ENCODE measurements around the gene CDK5R2.

CDK5R2 gene

DNA sequence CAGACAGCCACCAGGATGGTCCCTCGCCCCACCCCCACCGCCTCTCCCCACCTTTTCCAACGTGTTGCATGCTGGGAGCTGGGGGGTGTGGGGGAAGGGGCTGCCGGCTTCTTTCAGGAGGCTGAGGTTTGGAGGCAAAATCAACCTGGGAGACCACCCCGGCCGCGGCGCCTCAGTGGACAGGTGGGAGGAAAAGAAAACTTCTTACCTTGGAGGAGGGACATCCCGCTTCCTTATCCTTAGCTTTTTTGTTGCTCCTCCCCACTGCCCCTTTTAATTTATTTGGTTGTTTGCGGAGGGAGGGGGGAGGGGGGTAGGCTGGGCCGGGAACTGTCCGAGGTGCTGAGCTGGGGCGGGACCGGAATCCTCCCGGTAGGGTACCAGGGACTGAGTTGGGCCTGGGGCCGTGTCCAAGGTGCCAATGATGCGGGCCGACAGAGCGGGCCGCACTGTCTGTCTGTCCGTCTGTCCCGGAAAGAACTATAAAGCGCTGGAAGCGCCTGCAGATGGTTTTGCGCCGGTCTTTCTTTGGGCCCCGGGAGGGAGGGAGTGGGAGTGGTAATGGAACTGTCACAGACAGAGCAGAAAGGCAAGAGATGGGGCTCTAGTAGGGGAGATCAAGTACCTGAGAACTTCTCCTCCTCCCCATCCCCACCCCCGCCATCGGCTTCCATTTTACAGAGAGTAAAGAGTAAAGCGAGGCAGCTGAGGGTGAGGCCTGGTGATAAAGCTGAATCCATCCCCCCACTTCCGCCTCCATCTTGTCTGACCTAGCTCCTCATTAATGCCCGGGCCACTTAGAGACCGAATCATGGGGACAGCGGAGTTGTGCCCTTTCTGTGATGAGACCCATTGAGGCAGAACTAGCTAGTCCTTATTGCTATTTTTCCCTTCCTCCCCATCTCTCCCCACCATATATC is 2.4 kb downstream of the CDK5R2 start:
- DNase-seq (ENCODE audit: low read depth in 2 of 2, low spot score in 1 of 2) = no peak

DNA sequence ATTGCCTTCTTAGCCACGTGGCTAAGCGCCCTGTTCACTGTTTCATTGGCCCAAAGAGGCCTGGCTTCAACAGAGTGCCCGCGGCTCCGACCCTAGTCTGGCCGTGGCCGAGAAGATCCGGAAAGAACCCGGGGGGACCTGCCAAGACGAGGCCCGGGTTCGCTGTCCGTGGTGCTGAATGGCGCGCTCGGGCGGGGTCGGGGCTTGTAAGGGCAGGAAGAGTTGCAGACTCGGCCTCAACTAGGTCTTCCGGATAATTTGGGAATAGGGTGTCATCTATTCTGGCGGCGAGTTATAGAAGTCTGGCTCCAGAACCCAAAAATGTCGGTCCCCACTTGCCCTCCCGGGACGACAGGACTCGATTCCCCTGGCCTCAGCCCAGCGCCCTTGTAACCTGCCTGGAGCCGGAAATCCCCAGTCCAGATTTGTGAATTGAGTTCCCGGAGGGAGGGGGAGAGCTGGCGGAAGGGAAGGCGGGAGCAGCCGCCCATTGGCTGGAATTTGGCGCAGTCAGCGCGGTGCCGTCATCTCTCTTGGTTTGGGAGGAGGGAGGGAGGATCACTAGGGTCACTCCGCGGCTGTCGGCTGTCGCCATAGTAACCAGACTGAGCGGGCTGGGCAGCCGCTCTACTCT is 3.5 kb downstream of the CDK5R2 start:
- peak in 1 of 2 donors; percentile 28 for DNase-seq (ENCODE audit: low read depth in 2 of 2, low spot score in 1 of 2)

DNA sequence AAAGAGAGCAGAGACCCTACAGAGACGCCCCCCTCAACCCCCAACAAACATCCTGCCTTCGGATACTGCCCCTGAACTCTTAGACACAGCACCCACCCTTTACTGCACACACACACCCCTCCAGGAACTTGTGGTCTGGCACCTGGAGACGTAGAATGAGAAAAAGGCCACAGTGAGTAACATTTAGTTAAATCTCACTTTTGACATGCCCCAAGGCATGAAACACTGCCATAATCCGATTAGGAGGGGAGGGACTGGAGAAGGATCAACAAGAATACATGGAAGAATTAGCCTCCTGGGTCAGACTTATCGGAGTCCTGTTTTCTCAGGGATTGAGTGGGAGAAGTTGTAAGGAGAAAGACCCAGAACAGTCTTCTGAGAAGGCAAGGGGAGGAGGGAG is 4.1 kb downstream of the CDK5R2 start:
- DNase-seq (ENCODE audit: low read depth in 2 of 2, low spot score in 1 of 2) = no peak

DNA sequence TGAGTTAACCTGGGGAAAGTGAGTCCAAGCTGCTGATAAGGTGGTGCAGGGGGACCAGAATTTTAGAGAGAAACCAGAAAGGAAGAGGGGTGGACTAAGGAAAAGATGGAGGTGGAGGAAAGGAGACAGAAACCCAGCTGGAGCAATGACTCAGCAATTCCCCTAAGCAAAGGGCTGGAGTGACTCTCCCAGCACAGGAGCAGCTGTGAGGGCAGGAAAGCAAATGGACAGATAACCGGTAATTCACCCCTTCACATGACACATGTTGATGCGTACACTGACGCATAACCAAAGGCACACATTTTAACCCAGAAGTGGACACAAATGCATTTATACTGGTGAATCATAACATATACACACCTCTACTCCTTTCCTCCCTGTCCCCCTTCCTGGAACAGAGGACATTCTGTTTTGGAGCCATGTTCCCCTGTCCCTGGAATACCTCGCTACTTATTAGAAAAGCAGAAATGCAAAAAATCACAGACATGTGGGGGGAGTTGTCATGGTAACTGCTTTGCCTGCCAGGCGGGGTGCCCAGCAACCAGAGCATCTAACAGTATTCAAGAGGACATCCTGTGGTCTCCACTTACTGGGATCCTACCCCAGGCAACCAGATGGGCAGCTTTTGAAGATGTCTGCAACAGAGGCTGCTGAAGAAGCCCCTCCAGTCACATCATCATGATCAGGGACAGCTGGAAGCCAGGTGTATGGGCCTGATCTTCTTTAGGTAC is 4.7 kb downstream of the CDK5R2 start:
- DNase-seq (ENCODE audit: low read depth in 2 of 2, low spot score in 1 of 2) = no peak

DNA sequence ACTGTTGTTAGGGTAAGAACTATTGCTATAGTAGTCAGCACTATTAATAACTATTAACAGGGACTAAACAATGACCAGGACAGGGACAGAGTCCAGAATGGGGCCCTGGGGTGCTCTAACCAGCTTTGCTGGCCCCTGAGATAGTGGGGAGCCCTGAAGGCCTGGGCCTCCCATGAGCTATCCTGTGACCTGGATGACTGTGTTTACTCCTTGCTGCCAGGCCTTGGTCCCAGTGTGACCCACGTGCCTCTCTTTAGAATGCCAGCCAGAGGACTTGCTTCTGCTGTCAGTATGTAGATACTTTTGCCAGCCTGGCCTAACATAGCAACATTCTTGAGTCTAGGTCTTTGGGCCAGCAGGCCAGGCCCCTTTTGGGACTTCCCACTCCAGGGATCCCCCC is 11.4 kb downstream of the CDK5R2 start:
- DNase-seq (ENCODE audit: low read depth in 2 of 2, low spot score in 1 of 2) = no peak

DNA sequence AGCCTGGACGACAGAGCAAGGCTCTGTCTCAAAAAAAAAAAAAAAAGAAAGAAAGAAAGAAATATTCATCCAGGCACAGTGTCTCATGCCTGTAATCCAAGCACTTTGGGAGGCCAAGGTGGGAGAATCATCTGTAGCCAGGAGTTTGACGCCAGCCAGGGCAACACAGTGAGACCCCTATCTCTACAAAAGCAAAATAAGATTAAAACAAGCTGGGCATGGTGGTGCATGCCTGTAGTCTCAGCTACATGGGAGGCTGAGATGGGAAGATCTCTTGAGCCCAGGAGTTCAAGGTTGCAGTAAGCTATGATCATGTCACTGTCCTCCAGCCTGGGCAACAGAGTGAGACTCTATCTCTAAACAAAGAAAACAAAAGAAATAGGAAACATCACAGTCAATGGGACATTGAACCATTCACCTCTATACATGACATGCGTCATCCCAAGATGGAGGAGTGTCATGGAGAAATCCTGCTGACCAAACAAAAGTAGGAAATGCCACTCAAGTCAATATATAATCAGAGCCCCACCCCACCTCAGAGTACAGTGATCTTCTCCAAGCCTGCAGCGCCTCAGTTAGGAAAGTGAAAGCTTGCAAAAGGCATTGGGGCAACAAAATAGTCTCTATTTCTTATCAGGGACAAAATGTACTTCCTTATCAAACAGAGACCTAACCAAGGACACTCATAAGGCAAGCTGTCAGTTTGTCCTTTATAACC is 15.8 kb downstream of the CDK5R2 start:
- no peak for DNase-seq (ENCODE audit: low read depth in 2 of 2, low spot score in 1 of 2)

DNA sequence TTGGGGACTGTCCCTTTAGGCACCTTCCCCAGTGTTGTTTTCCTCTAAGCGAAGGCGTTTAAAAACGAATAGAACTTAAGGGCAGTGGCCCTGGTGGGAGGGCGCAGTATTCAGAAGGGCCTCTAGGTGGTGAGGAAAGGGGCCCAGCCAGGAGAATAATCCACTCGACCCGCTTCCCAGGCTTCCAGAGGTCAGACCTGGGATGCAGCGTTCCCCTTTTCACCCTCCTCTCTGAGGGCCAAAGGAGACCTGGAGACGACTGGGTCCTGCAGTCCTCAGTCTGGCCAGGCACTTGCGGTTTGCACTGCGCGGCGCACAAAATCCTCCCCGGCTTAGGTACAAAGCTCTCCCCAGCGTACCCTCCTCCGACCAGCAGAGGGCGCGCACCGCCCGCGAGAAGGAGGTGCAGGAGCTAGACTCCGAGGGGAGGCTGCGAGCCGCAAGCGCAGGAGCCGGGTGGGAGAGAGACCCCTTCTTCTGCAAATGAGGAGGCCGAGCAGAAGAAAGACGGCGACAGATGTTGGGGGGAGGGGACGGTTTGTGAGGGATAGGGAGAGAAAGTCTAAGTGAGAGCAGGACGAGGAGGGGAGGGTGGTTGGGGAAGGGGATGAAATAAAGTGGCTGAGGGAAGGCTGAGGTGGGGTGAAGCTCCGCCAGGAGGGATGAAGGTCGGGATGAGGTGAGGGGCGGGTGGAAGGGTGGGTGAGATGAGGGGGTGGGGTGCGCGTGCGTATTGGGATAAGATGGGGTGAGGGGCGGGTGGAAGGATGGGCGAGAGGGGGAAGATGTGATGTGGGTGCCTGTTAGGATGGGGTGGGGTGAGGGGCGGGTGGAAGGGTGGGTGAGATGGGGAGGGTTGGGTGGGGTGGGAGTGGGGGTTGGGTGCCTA is 20.6 kb downstream of the CDK5R2 start:
- DNase-seq (ENCODE audit: low read depth in 2 of 2, low spot score in 1 of 2) = peak; percentile 58 to 67

DNA sequence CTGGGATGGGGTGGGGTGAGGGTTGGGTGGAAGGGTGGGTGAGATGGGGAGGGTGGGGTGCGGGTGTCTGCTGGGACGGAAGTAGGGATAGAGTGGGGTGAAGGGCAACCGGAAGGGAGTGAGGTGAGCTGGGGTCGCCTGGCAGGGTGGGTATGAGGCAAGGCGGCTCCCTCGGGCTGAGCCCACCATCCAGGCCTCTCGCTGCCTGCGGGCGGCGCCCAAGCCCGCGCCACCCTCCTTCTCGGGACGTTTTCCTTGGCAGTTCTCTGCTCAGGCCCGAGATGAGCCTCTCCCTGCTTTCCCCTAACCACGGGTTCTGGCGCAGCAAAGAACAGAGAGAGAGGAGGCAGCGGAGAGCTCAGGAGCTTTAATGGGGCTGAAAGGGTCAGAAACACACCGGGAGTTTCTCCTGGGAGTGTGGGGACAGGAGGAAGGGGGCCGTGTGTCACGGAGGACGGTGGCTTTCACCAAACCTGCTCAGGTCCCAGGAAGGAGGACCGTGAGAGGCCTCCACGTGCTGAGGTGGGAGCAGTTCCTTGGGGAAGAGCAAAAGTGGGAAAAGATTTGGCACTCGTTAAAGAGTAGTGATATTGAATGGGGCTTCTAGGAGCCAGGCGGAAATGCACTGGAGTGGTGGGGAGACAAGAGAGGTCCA is 21.4 kb downstream of the CDK5R2 start:
- no peak for DNase-seq (ENCODE audit: low read depth in 2 of 2, low spot score in 1 of 2)

DNA sequence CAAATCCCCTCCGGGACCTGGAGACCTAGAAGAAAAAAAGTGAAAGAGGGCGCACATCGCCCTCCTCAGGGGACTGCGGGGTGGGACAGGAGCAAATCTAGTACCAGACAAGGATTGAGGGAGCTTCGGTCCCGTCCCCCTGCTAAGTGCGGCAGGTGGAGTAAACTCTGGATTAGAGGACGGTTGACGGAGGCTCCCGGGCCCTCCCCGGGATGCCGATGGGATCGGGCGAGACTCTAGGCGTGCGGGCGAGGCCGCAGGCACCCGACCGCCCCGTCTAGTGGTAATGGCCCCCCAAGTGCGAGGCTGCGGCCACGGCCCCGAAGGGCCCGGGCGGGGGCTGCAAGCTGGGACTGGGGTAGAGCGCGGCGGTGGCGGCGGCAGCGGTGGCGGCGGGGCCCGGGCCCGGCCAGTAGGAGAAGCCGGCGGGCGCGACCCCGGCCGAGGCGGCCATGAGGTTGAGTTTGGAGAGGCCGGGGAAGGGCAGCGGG is 22.0 kb downstream of the CDK5R2 start:
- no peak for DNase-seq (ENCODE audit: low read depth in 2 of 2, low spot score in 1 of 2)

DNA sequence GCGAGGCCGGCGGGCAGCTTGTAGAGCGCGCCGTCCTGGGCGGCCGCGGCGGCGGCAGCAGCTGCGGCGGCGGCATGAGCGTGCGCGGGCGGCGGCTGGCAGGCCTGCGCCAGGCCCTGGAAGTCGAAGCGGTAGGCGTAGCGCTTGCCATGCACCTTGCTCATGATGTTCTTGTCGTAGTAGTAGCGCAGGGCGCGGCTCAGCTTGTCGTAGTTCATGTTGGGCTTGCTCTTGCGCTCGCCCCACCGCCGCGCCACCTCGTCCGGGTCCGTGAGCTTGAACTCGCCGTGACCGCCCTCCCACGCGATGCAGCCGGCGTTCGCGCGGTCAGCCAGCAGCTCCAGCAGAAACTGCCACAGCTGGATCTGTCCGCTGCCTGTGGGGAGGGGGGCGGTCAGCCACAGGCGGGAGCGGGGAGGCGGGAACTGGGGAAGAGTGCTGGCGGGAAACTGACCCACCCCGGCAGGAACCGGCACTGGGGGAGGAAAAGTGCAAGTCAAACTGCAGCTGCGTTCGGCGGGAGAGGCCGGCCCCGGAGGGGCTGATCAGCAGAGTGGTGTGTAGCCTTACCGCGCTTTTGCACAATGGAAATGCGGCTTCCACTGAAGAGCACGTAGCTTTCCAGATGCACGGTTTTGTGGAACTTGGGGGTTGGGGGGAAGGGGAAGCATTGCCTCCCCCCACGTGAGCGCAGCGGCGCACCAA is 22.6 kb downstream of the CDK5R2 start:
- no peak for DNase-seq (ENCODE audit: low read depth in 2 of 2, low spot score in 1 of 2)

DNA sequence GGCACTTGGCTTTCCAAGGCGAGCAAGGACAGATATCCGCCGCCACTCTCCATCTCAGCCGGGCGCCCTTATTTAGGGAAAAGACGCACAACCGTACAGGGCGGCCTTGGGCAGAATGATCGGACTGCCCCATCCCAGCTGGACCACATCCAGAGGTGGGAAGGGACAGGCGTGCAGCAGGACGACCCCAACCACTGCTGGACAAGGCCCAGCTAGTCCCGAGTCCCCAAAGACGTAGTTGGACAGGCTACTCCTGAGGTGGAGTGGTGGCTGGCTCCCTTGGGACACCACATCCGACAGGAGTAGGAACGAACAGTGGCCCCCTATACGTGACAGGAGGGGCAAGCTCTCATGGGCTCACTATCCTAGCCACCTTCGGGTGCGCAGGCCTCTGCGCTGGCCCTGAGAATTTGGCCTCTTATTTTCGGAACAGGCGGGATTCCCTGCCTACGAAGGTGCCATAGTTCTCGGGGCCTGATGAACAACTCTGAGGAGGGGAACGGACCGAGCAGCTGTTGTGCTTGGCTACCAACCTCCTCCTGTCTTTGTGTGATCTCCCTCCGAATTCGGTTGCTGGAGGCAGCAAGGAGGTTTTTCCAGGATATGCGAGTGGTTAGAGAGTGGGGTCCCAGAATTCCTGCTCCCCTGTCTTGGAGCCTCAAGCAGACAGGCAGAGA is 23.3 kb downstream of the CDK5R2 start:
- no peak for DNase-seq (ENCODE audit: low read depth in 2 of 2, low spot score in 1 of 2)

DNA sequence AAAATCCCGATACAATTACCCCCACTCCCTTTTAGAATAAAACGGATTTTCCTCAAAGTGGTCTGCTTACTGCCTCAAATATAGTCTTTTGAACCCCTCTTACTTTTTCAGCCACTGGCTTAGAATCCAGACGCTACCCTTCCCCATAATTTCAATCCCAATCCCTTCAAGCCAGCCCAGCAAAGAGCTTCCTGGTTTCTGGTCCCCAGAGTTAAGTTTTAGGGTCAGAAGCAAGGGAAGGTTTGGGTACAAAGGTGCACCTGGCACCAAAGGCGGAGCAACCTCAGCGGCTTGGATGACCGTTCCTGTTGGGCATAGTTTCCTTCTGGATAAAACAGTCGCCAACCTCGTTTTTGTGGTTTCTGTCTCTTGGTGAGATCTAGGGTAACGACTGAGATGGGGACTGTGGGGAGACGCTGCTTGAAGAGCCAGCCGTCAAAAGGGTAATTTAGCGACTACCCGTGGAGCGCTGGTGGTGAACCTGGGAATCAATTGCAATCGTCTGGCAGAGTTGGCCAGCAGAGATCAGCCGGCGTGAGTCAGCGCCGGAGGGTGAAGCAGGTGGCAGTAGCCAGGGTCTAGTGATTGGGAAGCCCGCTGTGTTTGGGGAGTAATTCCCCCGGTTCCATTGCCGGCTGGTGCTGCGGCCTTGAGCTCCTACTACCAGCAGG is 23.9 kb downstream of the CDK5R2 start:
- no peak for DNase-seq (ENCODE audit: low read depth in 2 of 2, low spot score in 1 of 2)

DNA sequence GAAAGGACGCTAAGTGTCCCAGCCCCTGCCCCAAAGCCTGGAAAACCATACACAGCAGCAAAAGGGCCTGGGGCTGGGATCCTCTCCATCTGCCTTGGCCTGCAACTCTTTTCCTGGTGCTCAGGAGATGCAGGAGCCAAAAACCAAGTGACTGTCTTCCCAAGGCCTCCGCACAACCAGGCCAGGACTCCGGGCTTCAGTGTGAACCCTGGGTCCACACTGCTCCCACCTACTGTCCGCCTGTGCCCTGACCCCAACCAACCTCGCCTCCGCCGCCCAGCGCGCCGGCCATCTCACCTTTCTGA is 24.4 kb downstream of the CDK5R2 start:
- DNase-seq (ENCODE audit: low read depth in 2 of 2, low spot score in 1 of 2) = no peak

DNA sequence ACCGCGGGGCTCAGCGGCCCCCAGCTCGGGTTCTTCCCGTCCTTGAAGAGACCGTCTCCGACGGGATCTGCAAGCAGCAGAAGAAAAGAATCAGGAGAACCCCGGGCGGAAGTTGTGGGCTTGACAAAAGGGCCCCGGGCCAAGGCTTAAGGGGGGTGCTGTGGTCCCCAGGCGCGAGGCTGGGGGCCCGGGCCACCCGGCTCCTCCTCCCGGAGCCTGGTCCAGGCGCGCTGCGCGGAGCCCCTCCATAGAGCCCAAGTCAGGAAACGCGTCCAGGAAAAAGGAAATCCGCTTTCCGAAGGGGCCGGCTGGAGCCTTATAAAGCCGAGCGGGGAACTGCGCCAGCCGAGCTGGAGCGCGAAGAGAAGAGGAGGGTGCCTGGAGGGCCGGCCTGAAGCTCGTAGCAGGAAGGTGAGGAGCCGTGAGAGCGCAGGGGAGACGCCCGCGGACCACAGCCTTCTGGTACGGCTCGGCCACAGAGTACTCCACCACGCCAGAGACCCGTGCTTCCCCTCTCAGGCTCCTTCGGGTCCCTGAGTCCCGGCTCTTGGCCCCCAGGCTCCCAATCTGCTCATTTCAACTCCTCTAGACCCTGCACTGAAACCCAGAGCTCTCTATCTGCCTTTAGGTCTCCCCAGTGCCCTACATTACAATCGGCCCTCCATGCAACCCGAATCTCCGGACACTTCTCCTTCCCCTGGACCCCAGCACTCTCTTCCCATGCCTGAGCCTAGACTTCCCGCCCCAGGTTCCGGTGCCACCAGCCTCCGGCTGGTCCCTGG is 25.0 kb downstream of the CDK5R2 start:
- no peak for DNase-seq (ENCODE audit: low read depth in 2 of 2, low spot score in 1 of 2)

DNA sequence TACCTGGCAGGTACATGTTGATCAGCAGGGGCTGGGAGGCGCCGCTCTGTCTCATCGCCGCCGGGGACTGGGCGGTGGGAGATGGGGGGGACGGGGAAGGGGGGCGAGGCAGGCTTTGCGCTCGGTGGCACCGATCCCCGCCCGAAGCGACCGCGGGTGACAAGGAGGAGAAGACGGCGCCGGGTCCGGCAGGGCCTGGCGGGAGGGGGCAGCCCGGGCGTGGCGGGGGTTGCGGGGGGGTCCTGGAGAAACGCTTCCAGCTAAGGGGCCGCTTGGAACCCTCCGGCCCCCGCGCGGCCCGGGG is 25.5 kb downstream of the CDK5R2 start, which contains the start of gene FEV:
Gene FEV, minus strand, starts transcription at position 164 of the 304 bp plus-strand sequence. Its CDS starts 109 bp downstream, at position 55.
- no peak for DNase-seq (ENCODE audit: low read depth in 2 of 2, low spot score in 1 of 2)

DNA sequence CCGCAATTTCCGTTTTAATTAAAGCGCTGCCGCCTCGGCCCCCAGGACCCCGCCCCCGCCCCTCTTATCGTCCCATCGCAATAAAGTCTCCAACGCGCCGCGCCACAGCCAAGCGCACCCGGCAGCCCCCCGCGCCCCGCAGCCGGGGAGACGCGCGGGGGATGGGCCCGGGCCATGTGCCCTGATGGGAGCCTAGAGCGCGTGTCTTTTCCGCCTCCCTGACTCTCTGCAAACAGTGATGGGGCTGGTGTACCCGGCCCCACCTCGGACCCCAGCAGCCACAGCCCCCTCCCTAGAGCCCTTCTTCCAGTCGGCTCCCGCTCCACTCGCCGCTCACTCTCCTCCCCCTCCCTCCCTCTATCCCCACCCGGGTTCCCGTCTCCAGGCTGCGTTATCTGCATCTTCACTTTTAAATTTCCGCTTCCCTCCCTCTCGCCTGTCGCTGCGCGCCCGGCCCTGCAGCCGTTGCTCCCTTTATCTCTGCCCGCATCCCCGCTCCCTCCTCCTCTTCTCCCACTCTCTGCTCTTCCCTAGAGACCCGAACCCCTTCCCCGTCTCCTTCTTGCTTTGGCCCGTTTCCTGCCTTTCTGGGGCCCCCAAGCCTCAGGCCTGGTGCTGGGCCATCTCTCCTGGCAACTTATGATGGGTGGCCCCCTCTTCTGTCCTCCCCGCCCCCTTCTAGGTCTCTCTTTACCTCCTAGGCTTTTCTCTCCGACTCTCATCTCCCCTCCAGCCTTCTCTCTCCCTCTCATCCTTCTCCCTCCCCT is 26.0 kb downstream of the CDK5R2 start:
- no peak for DNase-seq (ENCODE audit: low read depth in 2 of 2, low spot score in 1 of 2)
